K562 (cell line): Measurements from ENCODE around the gene NBEAL2. TPM values are rescaled to one million over a fixed set of nuclear protein-coding genes. Genes with fewer than 3 reads are reported as not detected.

ENCODE experiments used
- ASH1L ChIP-seq: fragments of 450-650 bp; IDR thresholded peaks from 2 replicates; pipeline ENCODE4 v1.6.1; 2018; ENCODE audit warnings: borderline replicate concordance, mild to moderate bottlenecking, low read depth; ENCODE audit not compliant: partially characterized antibody
- CBFA2T2 ChIP-seq: fragments of 450-650 bp; conservative IDR thresholded peaks from 2 replicates; pipeline ENCODE4 v1.6.1; 2017; ENCODE audit warnings: mild to moderate bottlenecking
- ELF2 ChIP-seq: fragments of 250-450 bp; sonication (Bioruptor Pico); IDR thresholded peaks from 2 replicates; pipeline ENCODE4 v1.5.0; 2021; ENCODE audit warnings: mild to moderate bottlenecking
- FIP1L1 ChIP-seq: fragments of 200-400 bp; formaldehyde crosslinking; IDR thresholded peaks from 2 replicates; pipeline ENCODE4 v1.6.1; 2018; ENCODE audit warnings: mild to moderate bottlenecking, low read depth, low read length; ENCODE audit not compliant: poor library complexity, severe bottlenecking
- HINFP ChIP-seq: fragments of 450-650 bp; conservative IDR thresholded peaks from 2 replicates; pipeline ENCODE4 v1.6.1; 2016; ENCODE audit warnings: missing genetic modification characterization, low read depth, mild to moderate bottlenecking, control low read depth, missing compliant biosample characterization
- HLTF ChIP-seq: fragments of 450-650 bp; IDR thresholded peaks from 2 replicates; pipeline ENCODE4 v1.6.1; 2016
- HNRNPK ChIP-seq: fragments of 200-400 bp; formaldehyde crosslinking; IDR thresholded peaks from one replicate; pipeline ENCODE4 v1.6.1; 2018; ENCODE audit warnings: mild to moderate bottlenecking, low read depth, low read length; ENCODE audit not compliant: poor library complexity, severe bottlenecking
- L3MBTL2 ChIP-seq: fragments of 450-650 bp; IDR thresholded peaks from 2 replicates; pipeline ENCODE4 v1.6.1; 2016; ENCODE audit warnings: mild to moderate bottlenecking, moderate library complexity
- MTF1 ChIP-seq: fragments of 250-450 bp; sonication (Bioruptor Pico); IDR thresholded peaks from 2 replicates; pipeline ENCODE4 v1.9.0; 2021; ENCODE audit warnings: moderate library complexity, mild to moderate bottlenecking, inconsistent platforms, borderline replicate concordance
- OTX1 ChIP-seq: fragments of 450-650 bp; formaldehyde crosslinking; IDR thresholded peaks from 2 replicates; pipeline ENCODE4 v1.4.0; 2022; ENCODE audit warnings: mild to moderate bottlenecking
- PHF8 ChIP-seq: fragments of 200-600 bp; sonication (generic); IDR thresholded peaks from 2 replicates; pipeline ENCODE4 v1.6.1; 2012; ENCODE audit warnings: mixed run types, mild to moderate bottlenecking, inconsistent platforms, low read length, moderate library complexity, borderline replicate concordance
- POLR2B ChIP-seq: fragments of 450-650 bp; IDR thresholded peaks from 2 replicates; pipeline ENCODE4 v1.6.1; 2018; ENCODE audit warnings: low read depth; ENCODE audit not compliant: partially characterized antibody
- TEAD2 ChIP-seq: fragments of 450-650 bp; IDR thresholded peaks from 2 replicates; pipeline ENCODE4 v1.6.1; 2016; ENCODE audit warnings: missing genetic modification characterization, control low read depth, missing compliant biosample characterization
- ZKSCAN3 ChIP-seq: fragments of 250-450 bp; sonication (Bioruptor Pico); IDR thresholded peaks from 2 replicates; pipeline ENCODE4 v1.4.0; 2020
- polyA plus RNA-seq, 8 experiments: library from polyadenylated mRNA; depleted of rRNA in 4 of 8; stranded (reverse) in 5 of 8; unstranded in 3 of 8; fragments of >200 nt; fragmentation: Nextera tagmentation in 2 of 8; fragmentation: Illumina TruSeq in 1 of 8; extraction: Ambion mirVana in 2 of 8; extraction: Trizol in 1 of 8; gene quantifications; 2 replicates each; pipeline versions ENCODE4 v1.2.1 to v1.2.3, GENCODE V29; 2011 to 2014; ENCODE audit warnings: inconsistent platforms in 1 of 8, missing spikeins in 1 of 8
- total RNA-seq, 7 experiments: library from RNA; depleted of rRNA in 6 of 7; stranded (reverse); fragments of >200 nt in 6 of 7; fragmentation: Illumina TruSeq in 2 of 7; extraction: Trizol in 2 of 7; gene quantifications; 2 replicates each; pipeline versions ENCODE4 v1.2.1 to v1.2.3, GENCODE V29; 2011 to 2021; ENCODE audit warnings: low replicate concordance in 1 of 7
- TF ChIP-seq, protein P1 (sequence below): fragments of 200-800 bp; sonication (Bioruptor generic); IDR thresholded peaks from 2 replicates; pipeline ENCODE4 v1.6.1; 2017; ENCODE audit warnings: missing genetic modification characterization, missing compliant biosample characterization
- TF ChIP-seq, protein P2 (sequence below), 2 experiments: fragments of 200-800 bp in 1 of 2; sonication (Bioruptor generic) in 1 of 2; sonication (generic) in 1 of 2; formaldehyde crosslinking in 1 of 2; IDR thresholded peaks in 1 of 2; conservative IDR thresholded peaks in 1 of 2; 2 replicates each; pipeline versions ENCODE4 v1.5.0 to v1.6.1; 2016 to 2020; ENCODE audit warnings: missing compliant biosample characterization in 1 of 2, missing genetic modification characterization in 1 of 2, missing genetic modification reagents in 1 of 2
- TF ChIP-seq, protein P3 (sequence below): fragments of 250-450 bp; sonication (Bioruptor Pico); IDR thresholded peaks from 2 replicates; pipeline ENCODE4 v1.8.0; 2022; ENCODE audit warnings: inconsistent platforms, mild to moderate bottlenecking, moderate library complexity, borderline replicate concordance
- TF ChIP-seq, protein P4 (sequence below): fragments of 450-650 bp; formaldehyde crosslinking; IDR thresholded peaks from 2 replicates; pipeline ENCODE4 v1.4.0; 2020; ENCODE audit warnings: mild to moderate bottlenecking, moderate library complexity

The NBEAL2 gene
- total and polyA plus RNA-seq, 9 of the 15 experiments (the other 6 are each of a cell fraction or from before 2014, with no cell fraction given), result 0.06 to 114 (median 29.6) TPM

DNA sequence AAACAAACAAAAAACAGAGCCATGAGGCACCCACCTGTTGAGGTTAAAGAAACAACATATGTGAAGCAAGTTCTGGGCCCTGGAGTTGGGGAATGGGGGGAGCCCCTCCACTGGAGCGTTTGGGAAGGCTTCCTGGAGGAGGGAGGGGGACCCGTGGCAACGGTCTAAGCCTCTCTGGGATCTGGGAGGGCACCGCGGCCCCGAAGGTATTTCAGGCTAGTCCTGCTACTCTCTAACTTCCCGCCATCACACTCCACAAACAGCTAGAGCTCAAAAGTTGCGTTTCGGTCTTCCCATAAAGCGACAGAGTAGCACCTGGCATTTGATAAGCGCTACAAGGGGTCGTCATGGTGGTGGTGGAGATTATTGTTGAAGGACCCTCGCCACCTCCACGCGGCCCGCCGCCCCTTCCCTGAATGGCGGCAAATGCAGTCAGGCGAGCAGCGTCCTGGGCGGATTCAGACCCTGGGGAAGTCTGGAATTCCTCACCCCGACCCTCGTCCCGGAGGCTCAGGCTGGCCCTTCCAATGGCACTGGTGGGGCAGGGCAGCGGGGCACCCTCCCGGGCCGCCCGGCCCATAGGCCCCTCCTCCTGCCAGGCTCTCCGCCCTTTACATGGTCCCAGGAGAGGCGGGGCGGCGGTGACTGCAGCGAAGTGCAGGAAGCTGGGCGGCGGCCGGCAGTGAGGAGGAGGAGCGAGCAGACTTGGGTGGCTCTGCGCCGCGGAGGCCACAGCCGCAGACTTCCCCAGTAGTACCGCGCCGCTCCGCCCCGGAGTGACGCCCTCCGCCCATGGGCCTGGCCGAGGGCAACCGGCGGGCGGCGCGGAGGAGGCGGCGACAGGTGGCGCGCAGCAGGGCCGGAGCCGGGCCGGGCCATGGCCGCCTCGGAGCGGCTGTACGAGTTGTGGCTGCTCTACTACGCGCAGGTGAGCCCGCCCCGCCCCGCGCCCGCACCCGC lies at the start of gene NBEAL2 (continued):
- TF ChIP-seq, protein P1, sequence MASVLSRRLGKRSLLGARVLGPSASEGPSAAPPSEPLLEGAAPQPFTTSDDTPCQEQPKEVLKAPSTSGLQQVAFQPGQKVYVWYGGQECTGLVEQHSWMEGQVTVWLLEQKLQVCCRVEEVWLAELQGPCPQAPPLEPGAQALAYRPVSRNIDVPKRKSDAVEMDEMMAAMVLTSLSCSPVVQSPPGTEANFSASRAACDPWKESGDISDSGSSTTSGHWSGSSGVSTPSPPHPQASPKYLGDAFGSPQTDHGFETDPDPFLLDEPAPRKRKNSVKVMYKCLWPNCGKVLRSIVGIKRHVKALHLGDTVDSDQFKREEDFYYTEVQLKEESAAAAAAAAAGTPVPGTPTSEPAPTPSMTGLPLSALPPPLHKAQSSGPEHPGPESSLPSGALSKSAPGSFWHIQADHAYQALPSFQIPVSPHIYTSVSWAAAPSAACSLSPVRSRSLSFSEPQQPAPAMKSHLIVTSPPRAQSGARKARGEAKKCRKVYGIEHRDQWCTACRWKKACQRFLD, result no peak; the same call in 1 of the 2 replicates
- peak; percentile 75; the same call in 1 of the 2 replicates for TF ChIP-seq PHF8
- no peak for TF ChIP-seq HNRNPK
- TF ChIP-seq ZKSCAN3 (CRISPR knock-in tag), result no peak
- TF ChIP-seq, protein P2, sequence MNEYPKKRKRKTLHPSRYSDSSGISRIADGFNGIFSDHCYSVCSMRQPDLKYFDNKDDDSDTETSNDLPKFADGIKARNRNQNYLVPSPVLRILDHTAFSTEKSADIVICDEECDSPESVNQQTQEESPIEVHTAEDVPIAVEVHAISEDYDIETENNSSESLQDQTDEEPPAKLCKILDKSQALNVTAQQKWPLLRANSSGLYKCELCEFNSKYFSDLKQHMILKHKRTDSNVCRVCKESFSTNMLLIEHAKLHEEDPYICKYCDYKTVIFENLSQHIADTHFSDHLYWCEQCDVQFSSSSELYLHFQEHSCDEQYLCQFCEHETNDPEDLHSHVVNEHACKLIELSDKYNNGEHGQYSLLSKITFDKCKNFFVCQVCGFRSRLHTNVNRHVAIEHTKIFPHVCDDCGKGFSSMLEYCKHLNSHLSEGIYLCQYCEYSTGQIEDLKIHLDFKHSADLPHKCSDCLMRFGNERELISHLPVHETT (CRISPR knock-in tag; conservative IDR thresholded peaks at IDR 0.05 in 1 of 2, IDR thresholded peaks at IDR 0.05 in 1 of 2), result no peak
- TF ChIP-seq HLTF, result no peak
- peak; percentile 87 for TF ChIP-seq L3MBTL2
- no peak for TF ChIP-seq ELF2 (CRISPR knock-in tag)
- no peak for TF ChIP-seq CBFA2T2
- TF ChIP-seq, protein P3, sequence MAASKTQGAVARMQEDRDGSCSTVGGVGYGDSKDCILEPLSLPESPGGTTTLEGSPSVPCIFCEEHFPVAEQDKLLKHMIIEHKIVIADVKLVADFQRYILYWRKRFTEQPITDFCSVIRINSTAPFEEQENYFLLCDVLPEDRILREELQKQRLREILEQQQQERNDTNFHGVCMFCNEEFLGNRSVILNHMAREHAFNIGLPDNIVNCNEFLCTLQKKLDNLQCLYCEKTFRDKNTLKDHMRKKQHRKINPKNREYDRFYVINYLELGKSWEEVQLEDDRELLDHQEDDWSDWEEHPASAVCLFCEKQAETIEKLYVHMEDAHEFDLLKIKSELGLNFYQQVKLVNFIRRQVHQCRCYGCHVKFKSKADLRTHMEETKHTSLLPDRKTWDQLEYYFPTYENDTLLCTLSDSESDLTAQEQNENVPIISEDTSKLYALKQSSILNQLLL, result no peak
- TF ChIP-seq FIP1L1, result peak; percentile 78
- TF ChIP-seq, protein P4, sequence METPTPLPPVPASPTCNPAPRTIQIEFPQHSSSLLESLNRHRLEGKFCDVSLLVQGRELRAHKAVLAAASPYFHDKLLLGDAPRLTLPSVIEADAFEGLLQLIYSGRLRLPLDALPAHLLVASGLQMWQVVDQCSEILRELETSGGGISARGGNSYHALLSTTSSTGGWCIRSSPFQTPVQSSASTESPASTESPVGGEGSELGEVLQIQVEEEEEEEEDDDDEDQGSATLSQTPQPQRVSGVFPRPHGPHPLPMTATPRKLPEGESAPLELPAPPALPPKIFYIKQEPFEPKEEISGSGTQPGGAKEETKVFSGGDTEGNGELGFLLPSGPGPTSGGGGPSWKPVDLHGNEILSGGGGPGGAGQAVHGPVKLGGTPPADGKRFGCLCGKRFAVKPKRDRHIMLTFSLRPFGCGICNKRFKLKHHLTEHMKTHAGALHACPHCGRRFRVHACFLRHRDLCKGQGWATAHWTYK (CRISPR knock-in tag), result no peak; the same call in none of the 2 replicates
- no peak for TF ChIP-seq MTF1 (CRISPR knock-in tag)
- 0 out of 2 replicates have a peak, but pooled peaks have one; percentile 36 for TF ChIP-seq OTX1
- TF ChIP-seq ASH1L, result no peak
- 0 out of 2 replicates have a peak, but pooled peaks have one; percentile 45 for TF ChIP-seq TEAD2 (tag)
- TF ChIP-seq POLR2B, result peak; percentile 81
- no peak for TF ChIP-seq HINFP (tag)
